GM18870 (cell line): ENCODE measurements around the gene MKKS.
"Not testable (repeated sequence)": the region's sequence is repeated elsewhere in the genome, so short reads cannot be mapped to it uniquely, and the experiment has no call there.

Experiments used
- ATAC-seq: cut with Tn5 transposase; IDR thresholded peaks from one replicate; pipeline ENCODE4 v1.9.1; 2021; ENCODE audit warnings: moderate library complexity; ENCODE audit not compliant: unreplicated experiment

MKKS gene

DNA sequence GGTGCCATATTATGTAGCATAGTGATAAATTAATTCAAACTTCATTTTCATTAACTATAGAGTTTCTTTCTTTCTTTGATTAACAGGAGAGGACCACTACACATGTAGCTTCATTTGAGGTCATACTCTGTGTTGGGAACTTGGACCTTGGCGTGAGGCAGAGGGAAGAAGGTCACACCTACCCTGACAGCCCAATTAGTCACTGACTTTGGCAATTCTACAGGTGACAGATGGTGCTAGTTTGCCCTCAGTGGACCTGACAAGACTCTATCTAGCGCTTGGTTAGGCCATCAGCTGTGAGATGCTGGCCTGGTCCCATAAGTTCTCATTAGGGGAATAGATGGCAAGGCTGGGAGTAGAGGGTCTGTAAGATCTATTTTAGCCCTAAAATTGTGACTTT, 15.2 kb upstream of the MKKS start:
- no peak for ATAC-seq

DNA sequence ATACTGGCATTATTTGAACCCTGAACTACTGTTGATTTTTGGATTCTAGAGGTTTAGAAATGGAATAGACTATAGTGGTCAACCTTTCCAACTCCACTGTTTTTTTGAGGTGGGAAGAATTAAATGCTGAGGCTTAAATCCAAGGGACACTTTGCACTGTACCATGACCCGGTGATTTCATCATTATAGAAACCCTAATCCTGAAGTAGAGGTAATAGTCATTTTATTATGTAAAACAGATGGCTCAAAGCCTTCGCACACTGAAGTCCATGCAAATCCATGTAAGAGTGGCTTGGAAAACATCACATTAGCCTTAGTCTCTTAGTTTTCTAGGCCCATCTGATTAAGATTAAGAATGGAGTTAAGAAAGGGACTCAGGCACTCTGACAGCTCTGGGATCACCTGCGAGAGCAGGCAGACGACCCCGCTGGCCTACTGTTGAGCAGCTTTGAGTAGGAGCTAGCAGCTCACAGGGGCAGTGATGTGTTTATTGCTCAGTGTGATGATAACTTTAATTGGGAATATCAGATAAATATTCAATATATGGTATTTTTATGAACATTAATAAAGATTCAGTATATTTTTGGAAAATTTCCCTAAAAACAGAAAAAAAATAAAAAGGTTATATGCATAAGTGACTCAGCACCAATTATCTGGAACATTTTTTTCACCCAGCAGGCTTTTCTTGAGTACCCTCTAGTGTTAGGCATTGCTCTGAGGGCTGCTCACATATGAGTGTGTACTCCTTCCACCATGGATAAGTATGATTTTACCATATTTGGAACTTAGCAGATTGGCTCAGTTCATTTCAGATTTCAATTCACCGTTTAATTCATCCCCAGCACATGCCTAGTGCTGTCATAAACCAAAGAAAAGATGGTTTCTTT, 14.5 kb upstream of the MKKS start:
- ATAC-seq = no peak

DNA sequence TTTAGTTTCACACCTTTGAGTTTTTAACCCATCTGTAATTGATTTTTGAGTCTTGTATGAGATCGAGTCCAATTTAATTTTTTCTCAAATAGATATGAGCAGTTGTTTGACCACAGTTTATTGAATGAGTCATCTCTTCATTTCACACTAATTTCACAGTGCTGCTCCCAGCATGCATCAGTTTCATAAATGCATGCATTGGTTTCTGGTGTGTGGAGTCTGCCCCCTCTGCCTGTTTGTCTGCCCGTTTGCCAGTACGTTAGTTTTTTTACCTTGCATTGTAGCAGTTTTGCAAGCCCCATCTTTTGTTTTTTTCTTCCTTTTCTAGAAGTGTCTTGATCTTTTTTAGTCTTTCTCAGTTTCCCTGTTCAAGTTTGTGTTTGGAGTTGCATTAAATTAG, 13.0 kb upstream of the MKKS start:
- peak; percentile 99 for ATAC-seq

GRCh38 chr20:10445758-10446157, 11.7 kb upstream of the MKKS start:
- ATAC-seq = no peak

DNA sequence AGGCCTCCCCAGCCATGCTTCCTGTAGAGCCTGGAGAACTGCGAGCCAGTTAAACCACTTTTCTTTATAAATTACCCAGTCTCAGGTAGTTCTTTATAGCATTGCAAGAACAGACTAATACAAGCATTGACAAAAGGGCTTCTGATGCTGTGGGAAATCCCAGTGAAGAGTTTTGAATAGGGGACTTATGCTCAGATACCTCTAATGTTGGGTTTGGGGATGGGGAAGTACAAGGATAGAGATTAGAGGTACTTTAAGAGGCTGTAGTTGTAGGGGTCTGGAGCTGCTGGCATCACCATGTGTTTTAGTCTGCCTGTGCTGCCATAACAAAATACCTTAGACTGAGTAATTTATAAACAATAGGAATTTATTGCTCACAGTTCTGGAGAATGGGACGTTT, 9.9 kb upstream of the MKKS start:
- no peak for ATAC-seq

GRCh38 chr20:10438217-10438616, 4.2 kb upstream of the MKKS start:
- no peak for ATAC-seq

GRCh38 chr20:10436053-10436699, 2.2 kb upstream of the MKKS start:
- no peak for ATAC-seq

DNA sequence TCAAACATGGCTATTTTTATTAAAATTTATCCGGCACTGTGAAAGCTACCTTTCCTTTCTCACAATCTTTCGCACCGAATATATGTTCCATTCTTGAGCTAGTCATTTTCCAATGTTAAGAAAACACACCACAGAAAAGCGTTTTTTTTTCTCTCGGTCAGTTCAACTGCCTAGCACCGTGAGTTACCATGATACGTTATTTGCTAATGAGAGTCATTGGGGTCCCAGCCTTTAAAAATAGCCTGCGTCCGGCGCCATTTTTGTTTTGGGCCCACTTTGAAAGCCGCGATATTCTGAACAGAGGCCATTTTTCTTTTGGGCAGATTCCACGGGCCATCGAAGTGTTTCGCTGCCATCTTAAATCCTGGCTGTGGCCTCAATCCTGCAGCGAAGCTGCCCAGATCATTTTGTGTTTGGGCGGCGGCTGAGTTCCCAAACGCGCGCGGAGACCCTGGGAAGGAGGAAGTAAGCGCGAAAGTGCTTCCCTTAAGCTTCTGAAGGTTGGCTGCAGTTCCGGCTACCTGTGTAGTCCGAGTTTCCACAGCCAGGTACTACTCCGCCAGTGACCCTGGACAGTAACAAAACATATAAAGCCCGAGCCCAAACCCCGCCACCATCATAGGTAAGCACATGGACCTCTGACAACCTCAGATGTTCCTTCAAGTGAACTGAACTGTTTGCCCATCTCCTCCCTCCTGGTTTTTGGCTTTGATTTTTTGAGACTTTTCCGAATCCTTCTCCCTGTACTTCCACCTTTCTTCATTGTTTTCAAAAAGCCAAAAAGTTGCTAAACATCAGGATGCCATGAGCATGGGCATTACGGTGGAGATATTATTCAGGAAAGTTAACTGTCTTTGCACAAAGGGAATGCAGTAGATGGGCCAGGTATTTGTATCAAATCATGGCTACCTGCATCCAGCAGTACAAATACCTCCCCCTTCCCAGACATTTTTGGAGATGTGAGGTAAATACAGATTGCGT, 1.1 kb upstream of the MKKS start, which contains the start of gene SLX4IP:
Gene SLX4IP (plus strand): TSS at position 474 of the 981 bp plus-strand sequence. CDS start 22,900 bp downstream, outside the sequence.
- ATAC-seq = peak; percentile 46

DNA sequence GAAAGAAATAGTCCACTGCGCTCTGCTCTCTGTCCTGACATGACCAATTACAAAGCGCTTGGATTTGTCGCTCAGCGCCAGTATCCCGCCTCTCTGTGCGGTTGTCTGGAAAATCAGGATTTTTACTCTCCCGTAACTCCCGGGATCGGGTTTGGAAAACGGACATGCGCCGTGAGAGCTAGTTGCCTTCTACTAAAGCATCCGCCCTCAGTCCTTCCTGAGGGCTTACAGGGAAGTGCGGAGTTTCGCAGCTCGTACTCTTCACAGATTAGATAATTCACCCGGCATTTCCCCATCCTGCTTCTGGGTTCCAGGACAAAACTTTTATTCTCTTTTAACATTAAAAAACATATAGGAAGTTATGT, 427 bp upstream of the MKKS start:
- peak; percentile 49 for ATAC-seq

- ATAC-seq = no peak
Measured at GRCh38 chr20:10433014-10433622, 904 bp downstream of the MKKS start.

GRCh38 chr20:10432079-10432478, 1.9 kb downstream of the MKKS start:
- ATAC-seq = no peak

GRCh38 chr20:10430704-10431103, 3.3 kb downstream of the MKKS start:
- ATAC-seq = no peak

DNA sequence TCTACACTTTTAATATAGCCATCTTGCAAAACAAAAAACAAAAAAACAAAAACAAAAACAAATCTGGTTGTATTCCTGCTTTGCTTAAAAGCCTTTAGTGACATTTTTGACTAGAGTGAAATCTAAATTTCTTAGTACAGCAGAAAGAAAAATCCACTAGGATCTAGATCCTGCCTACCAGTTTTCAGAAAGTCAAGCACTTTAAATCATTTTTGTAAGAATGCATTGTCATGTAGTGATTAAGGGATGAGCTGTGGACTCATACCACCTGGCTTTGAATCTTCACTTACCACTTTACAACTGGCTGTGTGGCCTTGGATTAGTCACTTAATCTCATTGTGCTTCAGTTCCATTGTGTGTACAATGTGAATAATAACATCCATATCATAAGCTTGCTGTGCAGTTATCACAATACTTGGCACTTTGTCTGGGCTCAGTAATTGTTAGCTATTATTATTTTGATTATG, 4.0 kb downstream of the MKKS start:
- no peak for ATAC-seq

DNA sequence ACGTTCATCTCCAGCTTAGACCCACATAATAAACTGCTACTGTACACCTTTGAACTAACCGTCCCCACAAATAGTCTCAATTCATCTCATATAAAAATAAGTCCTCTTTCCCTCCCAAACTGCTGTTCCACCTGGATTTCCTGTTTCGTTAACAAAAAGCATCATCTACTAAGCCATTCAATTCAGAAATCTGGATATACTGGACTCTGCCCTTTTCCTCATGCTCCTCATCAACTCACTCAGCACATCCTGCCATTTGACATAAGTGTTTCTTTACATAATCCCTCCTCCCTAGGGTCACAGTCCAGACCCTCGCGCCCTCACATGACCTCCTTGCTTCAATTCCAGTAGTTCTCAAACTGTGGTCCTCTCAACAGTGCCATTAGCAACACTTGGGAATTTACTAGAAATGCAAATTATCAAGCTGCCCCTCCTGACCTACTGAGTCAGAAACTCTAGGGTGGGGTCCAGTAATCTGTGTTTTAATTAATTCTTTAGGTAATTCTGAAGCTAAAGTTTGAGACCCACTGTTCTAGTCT, 4.5 kb downstream of the MKKS start:
- no peak for ATAC-seq

GRCh38 chr20:10428008-10428407, 6.0 kb downstream of the MKKS start:
- no peak for ATAC-seq

GRCh38 chr20:10427060-10427692, 6.8 kb downstream of the MKKS start:
- no peak for ATAC-seq

DNA sequence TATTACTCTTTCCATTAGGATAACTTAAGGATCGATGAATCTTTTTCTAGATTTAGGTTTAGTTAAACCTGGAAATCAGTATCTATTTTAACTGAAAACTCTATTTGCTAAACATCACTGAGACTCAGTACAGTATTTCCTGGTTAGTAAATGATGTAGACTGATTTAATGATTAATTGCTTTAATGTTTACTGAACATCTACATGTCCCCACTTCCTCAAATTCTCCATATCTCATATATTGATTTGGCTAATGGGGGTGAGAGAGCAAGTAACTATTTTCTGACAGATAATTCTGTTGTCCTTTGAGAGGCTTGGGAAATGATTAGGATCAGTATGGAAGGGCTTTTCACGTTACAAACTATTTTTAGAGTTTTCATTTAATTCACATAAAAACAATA, 10.3 kb downstream of the MKKS start:
- ATAC-seq = peak; percentile 82

DNA sequence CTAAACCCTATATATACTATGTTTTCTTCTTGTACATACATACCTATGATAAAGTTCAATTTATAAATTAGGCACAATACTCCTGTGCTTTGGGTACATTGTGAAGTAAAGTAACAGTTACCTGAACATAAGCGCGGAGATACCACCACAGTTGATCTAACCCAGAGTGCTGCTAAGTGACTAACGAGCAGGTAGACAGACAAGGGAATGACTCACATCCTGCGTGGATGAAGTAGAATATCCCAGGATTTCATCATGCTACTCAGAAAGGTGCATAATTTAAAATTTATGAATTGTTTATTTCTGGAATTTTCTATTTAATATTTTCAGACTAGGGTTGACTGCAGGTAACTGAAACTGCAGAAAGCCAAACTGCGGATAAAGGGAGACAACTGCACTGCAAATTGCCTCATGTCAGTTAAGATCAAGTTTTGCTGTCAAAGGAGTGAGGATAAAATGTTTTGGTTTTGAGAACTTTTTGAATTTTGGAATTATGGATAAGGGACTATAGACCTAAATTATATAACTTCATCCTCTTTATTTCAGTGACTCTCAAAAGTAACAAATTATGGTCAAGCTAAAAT, 14.4 kb downstream of the MKKS start:
- ATAC-seq = no peak

GRCh38 chr20:10417218-10417617, 16.8 kb downstream of the MKKS start:
- ATAC-seq = not testable (repeated sequence)
